Activated CD8-positive, alpha-beta memory T cell treated with anti-CD3 and anti-CD28 coated beads, Interleukin-2, amount 50 U/mL, for 4 hours (primary cell): Measurements from ENCODE around the gene RPS6KC1.
"Not testable (repeated sequence)": the region's sequence is repeated elsewhere in the genome, so short reads cannot be mapped to it uniquely, and the experiment has no call there.

Experiments
- DNase-seq: peaks from one replicate; pipeline ENCODE4 v3.0.0-alpha.2; 2020

Gene RPS6KC1, protein sequence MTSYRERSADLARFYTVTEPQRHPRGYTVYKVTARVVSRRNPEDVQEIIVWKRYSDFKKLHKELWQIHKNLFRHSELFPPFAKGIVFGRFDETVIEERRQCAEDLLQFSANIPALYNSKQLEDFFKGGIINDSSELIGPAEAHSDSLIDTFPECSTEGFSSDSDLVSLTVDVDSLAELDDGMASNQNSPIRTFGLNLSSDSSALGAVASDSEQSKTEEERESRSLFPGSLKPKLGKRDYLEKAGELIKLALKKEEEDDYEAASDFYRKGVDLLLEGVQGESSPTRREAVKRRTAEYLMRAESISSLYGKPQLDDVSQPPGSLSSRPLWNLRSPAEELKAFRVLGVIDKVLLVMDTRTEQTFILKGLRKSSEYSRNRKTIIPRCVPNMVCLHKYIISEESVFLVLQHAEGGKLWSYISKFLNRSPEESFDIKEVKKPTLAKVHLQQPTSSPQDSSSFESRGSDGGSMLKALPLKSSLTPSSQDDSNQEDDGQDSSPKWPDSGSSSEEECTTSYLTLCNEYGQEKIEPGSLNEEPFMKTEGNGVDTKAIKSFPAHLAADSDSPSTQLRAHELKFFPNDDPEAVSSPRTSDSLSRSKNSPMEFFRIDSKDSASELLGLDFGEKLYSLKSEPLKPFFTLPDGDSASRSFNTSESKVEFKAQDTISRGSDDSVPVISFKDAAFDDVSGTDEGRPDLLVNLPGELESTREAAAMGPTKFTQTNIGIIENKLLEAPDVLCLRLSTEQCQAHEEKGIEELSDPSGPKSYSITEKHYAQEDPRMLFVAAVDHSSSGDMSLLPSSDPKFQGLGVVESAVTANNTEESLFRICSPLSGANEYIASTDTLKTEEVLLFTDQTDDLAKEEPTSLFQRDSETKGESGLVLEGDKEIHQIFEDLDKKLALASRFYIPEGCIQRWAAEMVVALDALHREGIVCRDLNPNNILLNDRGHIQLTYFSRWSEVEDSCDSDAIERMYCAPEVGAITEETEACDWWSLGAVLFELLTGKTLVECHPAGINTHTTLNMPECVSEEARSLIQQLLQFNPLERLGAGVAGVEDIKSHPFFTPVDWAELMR

DNA sequence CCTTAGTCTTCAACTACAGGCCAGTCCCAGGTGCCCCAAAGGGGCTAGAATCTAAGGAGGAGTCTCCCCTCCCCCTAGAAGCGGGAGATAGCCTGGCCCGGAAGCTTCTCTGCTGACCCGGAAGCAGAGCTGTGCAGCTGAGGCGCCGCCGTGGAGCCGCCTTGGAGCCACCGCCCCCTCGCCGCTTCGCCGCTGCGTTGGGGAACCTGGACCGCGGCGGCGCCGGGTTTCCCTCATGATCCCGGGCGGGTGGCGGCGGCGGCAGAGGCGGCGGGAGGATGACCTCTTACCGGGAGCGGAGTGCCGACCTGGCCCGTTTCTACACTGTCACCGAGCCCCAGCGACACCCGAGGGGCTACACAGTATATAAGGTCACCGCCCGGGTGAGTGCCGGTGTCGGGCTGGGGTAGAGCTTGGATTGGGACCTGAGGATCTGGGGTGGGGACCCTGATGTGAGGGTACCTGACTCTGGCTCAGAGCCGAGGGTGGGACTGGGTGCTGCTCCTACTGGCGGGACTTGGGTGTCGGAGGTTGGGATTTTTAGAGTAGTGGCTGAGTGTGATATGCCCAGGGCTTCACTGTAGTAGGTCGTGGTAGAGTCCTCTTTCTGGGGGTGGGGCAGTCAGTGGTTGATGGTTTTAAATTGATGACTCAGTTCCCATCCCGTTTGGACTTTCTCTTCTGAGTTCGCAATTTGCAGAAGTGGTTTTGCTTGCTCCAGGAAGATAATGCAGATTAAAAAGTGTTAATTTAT lies at the start of gene RPS6KC1:
Gene RPS6KC1, plus strand, starts transcription at position 115 of the 754 bp plus-strand sequence. Its CDS starts 164 bp downstream, at position 279.
- DNase-seq, result peak; percentile 81

- no peak for DNase-seq
Observed at GRCh38 chr1:213003256-213003655, 47.8 kb upstream of the RPS6KC1 start.

GRCh38 chr1:213008564-213008963 lies 42.5 kb upstream of the RPS6KC1 start:
- no peak for DNase-seq

GRCh38 chr1:213014642-213015041 lies 36.4 kb upstream of the RPS6KC1 start:
- no peak for DNase-seq

- DNase-seq, result peak; percentile 93
Observed at GRCh38 chr1:213015099-213016050, 35.7 kb upstream of the RPS6KC1 start, which contains the start of gene ANGEL2. ANGEL2 (minus strand) TSS chr1:213015867; CDS start chr1:213015671, 196 bp downstream.

GRCh38 chr1:213017447-213018273 lies 33.4 kb upstream of the RPS6KC1 start:
- DNase-seq, result no peak

GRCh38 chr1:213019450-213019849 lies 31.6 kb upstream of the RPS6KC1 start:
- no peak for DNase-seq

DNA sequence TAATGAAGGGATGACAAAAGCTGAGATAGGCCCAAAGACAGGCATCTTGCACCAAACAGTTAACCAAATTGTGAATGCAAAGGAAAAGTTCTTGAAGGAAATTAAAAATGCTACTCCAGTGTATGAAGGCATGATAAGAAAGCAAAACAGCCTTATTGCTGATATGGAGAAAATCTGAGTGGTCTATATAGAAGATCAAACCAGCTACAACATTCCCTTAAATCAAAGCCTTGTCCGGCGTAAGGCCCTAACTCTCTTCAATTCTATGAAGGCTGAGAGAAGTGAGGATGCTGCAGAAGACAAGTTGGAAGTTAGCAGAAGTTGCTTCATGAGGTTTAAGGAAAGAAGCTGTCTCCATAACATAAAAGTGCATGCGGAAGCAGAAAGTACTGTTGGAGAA lies 31.0 kb upstream of the RPS6KC1 start:
- DNase-seq, result no peak

GRCh38 chr1:213027024-213027423 lies 24.0 kb upstream of the RPS6KC1 start:
- not testable (repeated sequence) for DNase-seq

GRCh38 chr1:213032651-213033050 lies 18.4 kb upstream of the RPS6KC1 start:
- DNase-seq, result no peak

GRCh38 chr1:213034713-213035112 lies 16.3 kb upstream of the RPS6KC1 start:
- no peak for DNase-seq

- no peak for DNase-seq
Observed at GRCh38 chr1:213035573-213035972, 15.5 kb upstream of the RPS6KC1 start.

DNA sequence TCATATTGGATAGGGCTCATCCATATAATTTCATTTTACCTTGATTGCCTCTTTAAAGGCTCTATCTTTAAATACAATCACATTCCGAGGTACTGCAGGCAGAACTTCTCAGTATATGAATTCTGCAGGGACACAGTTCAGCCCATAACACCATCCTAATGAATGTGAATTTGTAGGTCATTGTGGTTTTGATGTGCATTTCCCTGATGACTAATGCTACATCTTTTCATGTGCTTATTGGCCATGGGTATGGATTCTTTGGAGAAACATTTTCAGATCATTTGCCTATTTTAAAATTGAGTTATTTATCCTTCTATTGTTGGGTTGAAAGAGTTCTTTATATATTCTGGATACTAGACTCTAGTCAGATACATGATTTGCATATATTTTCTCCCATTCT lies 9.6 kb upstream of the RPS6KC1 start:
- no peak for DNase-seq

DNA sequence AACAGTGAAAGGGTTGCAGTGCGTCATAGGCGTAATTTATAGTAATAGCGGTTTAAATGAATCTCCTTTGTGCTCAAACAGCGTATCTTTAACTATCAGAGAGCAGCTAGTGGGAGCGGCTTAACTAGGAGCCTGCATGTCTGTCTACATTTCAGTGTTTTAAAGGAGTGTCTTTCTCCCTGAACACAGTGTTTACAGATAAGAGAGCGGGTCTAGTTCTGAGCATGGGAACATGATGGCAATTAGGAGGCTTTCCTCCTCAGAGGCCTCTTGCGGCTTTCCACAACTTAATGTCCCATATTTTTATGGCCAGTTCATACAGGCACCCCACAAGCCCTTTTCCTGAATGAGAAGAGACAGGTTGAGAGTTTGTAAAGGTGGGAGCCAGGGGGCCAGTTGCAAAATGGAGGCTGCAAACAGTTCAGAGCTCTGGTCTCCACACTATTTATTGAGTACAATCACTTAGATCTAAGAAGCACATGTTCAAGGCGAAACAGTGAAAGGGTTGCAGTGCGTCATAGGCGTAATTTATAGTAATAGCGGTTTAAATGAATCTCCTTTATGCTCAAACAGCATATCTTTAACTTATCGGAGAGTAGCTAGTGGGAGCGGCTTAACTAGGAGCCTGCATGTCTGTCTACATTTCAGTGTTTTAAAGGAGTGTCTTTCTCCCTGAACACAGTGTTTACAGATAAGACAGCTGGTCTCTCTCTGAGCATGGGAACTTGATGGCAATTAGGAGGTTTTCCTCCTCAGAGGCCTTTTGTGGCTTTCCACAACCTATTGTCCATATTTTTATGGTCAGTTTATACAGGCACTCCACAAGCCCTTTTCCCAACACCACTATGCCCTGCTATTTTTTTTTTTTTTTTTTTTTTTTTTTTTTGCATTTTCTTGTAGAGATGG lies 5.5 kb upstream of the RPS6KC1 start:
- not testable (repeated sequence) for DNase-seq

DNA sequence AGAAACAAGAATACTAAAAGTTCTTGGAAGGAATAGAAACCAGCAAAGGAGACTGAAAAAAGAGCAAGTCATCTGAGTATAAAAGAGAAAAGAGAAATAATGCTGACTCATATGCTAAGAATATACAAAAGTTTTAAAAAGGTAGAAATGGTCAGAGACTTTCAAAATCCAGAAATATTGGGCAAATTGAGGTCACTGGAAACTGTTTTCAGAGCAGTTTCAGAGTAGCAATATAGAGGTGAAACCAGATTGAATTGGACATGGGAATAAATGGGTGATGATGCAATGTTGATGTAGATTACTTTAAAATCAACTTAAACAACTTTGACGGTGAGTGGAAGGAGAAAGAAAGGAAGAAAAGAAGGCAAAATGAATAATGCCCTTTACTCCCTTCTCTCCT lies 1.8 kb upstream of the RPS6KC1 start:
- DNase-seq, result no peak

DNA sequence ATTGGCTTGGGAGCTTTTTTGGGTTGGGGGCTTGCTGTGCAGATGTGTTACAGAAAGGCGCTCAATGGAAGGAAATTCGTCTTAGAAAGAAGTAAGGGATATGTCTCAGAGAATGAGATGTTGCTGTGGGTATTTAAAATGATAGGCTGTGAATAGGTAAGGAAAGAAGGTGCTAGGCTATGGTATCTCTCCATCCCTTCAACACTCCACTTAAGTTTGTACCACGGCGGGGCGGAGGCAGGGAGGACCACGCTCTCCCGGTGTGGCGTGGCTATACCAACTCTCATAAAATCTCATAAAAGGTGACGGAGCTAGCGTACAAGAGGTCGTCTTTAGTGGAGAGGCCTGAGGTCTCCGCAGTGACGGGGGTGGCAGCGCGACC lies 305 bp upstream of the RPS6KC1 start:
- no peak for DNase-seq

- no peak for DNase-seq
Observed at GRCh38 chr1:213051881-213052202, 801 bp downstream of the RPS6KC1 start.

DNA sequence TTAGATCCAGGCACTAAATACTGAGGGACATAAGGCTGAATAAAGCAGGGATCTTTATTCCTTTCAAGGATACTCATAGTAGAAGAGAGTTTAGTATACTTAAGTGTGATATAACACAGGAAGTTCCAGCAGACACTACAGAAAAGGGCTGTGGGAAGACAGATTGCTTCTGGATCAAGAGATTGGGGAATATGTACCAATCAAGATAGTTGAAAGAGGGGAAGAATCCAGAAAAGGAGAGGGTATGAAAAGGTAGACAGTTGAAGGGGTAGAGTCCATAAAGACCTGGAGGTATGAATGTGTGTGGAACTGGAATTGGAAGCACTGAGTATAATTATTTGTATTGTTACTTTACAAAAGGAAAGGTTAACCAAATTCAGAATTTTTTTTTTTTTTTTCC lies 2.4 kb downstream of the RPS6KC1 start:
- no peak for DNase-seq

- DNase-seq, result no peak
Observed at GRCh38 chr1:213054142-213054541, 3.1 kb downstream of the RPS6KC1 start.
